Choroid plexus epithelial cell (primary cell): Measurements from ENCODE around the gene CTXND2.

ENCODE experiments used
- DNase-seq: peaks from one replicate; pipeline ENCODE4 v3.0.0-alpha.2; 2010; ENCODE audit warnings: low read depth
- H3K4me3 ChIP-seq: 2 replicates; pipeline ENCODE4 v1.5.1; 2011; ENCODE audit warnings: low read depth, mild to moderate bottlenecking, control low read depth, low read length, moderate library complexity
- CTCF ChIP-seq: conservative IDR thresholded peaks from 2 replicates; pipeline ENCODE4 v1.5.1; 2011; ENCODE audit warnings: low read depth, mild to moderate bottlenecking, control low read depth, inconsistent platforms, low read length, moderate library complexity

The CTXND2 gene

GRCh38 chr1:150931773-150932172, 44.8 kb downstream of the CTXND2 start:
- DNase-seq = peak; percentile 28
- TF ChIP-seq CTCF = no peak
- H3K4me3 ChIP-seq = no peak overlapping the region

- no peak for DNase-seq
- H3K4me3 ChIP-seq = no peak overlapping the region
- no peak for TF ChIP-seq CTCF
Observed at GRCh38 chr1:150944856-150945255, 57.9 kb downstream of the CTXND2 start.

GRCh38 chr1:150954708-150955107, 67.8 kb downstream of the CTXND2 start:
- no peak for DNase-seq
- TF ChIP-seq CTCF = no peak

GRCh38 chr1:150955280-150955679, 68.3 kb downstream of the CTXND2 start:
- no peak for TF ChIP-seq CTCF
- no peak overlapping the region for H3K4me3 ChIP-seq
- peak; percentile 55 for DNase-seq

More at GRCh38 chr1:150954708-150955107, 67.8 kb downstream of the CTXND2 start:
- no peak overlapping the region for H3K4me3 ChIP-seq

- no peak for DNase-seq
- TF ChIP-seq CTCF = no peak
Observed at GRCh38 chr1:150957666-150958065, 70.7 kb downstream of the CTXND2 start.

GRCh38 chr1:150960646-150961045, 73.7 kb downstream of the CTXND2 start:
- DNase-seq = no peak
- H3K4me3 ChIP-seq = no peak overlapping the region
- TF ChIP-seq CTCF = no peak

More at GRCh38 chr1:150957666-150958065, 70.7 kb downstream of the CTXND2 start:
- no peak overlapping the region for H3K4me3 ChIP-seq

- no peak overlapping the region for H3K4me3 ChIP-seq
- no peak for TF ChIP-seq CTCF
- DNase-seq = no peak
Observed at GRCh38 chr1:150961756-150962155, 74.8 kb downstream of the CTXND2 start.
